AG20443 (cell line): ENCODE data around the gene MACROD1.

Source experiments
- DNase-seq: peaks from one replicate; pipeline ENCODE4 v3.0.0; 2012; ENCODE audit warnings: low spot score, mixed read lengths

Gene MACROD1

DNA sequence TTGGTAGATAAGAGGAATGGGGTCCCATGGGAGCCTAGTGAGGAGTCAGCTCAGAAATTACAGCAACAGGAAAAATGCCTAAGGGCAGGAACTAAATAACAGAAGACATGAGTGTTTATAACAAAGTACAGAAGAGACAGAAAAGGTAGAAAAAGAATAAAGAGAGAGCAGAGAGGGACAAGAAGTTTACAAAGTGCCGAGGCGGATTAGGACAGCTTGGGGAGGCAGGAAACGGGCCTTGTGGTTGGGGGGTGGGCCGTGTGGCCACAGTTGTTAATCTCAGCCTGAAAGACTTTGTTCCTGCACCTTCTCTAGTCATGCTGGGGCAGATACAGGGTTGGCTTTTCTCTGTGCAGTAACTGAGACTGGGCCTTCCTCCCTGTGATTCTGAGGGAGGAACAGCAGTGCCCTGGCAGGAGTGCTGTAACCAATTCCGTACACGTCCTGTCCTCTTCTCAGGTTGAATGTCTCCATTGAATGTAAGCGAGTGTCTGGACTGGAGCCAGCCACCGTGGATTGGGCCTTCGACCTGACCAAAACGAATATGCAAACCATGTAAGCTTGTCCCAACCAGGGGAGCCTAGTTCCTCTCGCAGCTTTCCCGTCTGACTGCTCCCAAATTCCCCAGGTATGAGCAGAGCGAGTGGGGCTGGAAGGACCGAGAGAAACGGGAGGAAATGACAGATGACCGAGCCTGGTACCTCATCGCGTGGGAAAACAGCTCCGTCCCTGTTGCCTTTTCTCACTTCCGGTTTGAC, 214.0 kb downstream of the MACROD1 start:
- DNase-seq: no peak
